D721Med (cell line): ENCODE results near the gene SEPHS1.

Source experiments
- DNase-seq: peaks from one replicate; pipeline ENCODE4 v3.0.0; 2011; ENCODE audit warnings: low spot score; ENCODE audit not compliant: insufficient read length
- FAIRE-seq: peaks from 2 replicates; lab custom pipeline; 2011; peaks lifted over from hg19 to GRCh38; lab: Jason Lieb, UNC
- CTCF ChIP-seq: IDR thresholded peaks from 2 replicates; pipeline ENCODE4 v1.5.1; 2012; ENCODE audit warnings: mild to moderate bottlenecking, control low read depth; ENCODE audit not compliant: insufficient read depth; ENCODE audit errors: missing control alignments

Gene SEPHS1

GRCh38 chr10:13365243-13365642 is 17.1 kb upstream of the SEPHS1 start:
- DNase-seq: no peak
- FAIRE-seq: no peak
- no peak for TF ChIP-seq CTCF

GRCh38 chr10:13360587-13360986 is 12.5 kb upstream of the SEPHS1 start:
- no peak for TF ChIP-seq CTCF
- no peak for FAIRE-seq
- DNase-seq: no peak

GRCh38 chr10:13356392-13356791 is 8.3 kb upstream of the SEPHS1 start:
- DNase-seq (no peak), FAIRE-seq (no peak)
- TF ChIP-seq CTCF: no peak

GRCh38 chr10:13354783-13355182 is 6.7 kb upstream of the SEPHS1 start:
- no peak for DNase-seq
- FAIRE-seq: no peak
- TF ChIP-seq CTCF: no peak

- no peak for FAIRE-seq
- TF ChIP-seq CTCF: no peak
- no peak for DNase-seq
Measured at GRCh38 chr10:13352519-13352918, 4.4 kb upstream of the SEPHS1 start.

GRCh38 chr10:13351340-13351915 is 3.3 kb upstream of the SEPHS1 start:
- TF ChIP-seq CTCF: no peak
- FAIRE-seq: no peak
- no peak for DNase-seq

GRCh38 chr10:13349463-13350274 is 1.6 kb upstream of the SEPHS1 start:
- DNase-seq: no peak
- TF ChIP-seq CTCF: no peak
- FAIRE-seq: no peak
